OCI-M1 (cell line): Measurements from ENCODE around the gene TPD52L1.

Source experiments
- DNase-seq: peaks from one replicate; lab custom pipeline; 2025; lab: John Stamatoyannopoulos, UW

TPD52L1 gene

DNA sequence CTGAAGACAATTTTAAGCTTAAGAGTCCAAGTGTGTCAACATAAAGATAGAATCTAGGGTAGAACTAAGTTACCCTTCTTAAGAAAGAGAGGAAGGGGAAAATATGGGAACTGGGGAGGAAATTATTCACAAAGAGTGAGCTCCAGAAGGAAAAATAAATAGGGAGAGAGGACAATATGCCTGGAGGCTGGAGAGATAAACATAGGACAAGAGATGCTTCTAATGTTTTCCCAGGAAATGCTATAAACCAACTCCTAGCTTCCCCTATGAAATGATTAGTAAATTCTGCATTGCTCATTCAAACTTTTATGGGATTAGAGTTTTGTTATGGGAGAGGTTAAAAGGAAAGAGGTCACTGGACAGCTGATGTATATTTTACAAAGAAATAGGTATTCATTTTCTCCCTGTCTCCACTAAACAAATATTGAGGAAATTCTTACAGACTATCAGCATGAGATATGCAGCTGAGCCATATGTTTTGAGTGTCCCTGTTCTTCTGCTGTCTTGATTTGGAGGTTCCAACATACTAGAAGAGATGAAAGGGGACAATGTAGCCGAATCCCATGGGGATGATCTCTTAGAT lies 22.0 kb downstream of the TPD52L1 start:
- no peak for DNase-seq

DNA sequence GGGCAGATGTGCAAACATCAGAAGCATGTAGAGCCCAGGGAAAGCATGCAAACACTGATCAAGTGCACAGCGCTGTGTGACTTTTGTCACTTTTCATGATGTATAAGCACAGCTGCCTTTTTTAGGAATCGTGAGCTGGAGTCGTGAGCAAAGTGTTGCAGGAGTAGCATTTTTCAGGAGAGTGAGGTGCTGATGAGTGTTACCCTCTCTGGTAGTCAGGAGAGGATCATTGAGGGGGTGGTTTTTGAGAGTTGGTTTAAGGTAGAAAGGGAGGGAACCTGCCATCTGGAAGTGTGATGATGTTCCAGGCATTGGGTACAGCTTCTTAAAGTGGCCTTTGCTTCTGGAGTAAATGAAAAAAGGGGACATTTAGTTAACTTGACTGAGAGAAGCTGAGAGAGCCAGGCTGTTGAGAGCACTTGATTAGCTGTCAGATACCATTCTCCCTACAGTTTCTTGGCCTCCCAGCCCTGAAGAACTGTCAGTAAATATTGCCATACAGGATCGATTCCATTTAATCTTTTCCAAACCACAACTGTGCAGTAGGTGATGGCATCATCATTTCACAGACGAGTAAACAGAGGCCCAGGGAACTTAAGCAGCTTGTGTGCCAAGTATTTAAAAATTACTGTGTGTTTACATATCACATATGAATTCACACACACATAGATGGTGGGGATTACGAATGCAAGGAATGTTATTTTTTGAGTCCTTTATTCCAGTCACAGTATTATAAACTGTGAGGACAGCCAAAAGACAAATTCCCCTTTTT lies 28.9 kb downstream of the TPD52L1 start:
- DNase-seq = no peak

DNA sequence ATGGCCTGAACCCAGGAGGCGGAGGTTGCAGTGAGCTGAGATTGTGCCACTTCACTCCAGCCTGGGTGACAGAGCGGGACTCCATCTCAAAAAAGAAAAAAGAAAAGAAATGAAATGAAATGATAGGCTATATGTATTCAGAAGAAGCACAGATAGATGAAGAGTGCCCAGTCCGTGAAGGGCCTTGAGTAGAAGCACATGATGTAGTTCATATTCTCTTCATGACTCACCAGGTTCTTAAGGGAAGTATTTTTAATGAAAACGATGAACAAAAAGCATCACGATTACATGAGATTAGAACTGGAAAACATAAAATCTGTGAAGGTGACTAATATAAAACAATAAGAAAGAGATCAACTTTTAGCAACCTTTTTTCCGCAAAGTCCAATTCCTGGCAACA lies 29.8 kb downstream of the TPD52L1 start:
- DNase-seq = no peak

GRCh38 chr6:125188037-125188436 lies 34.5 kb downstream of the TPD52L1 start:
- DNase-seq = peak; percentile 22

GRCh38 chr6:125188594-125189203 lies 35.1 kb downstream of the TPD52L1 start:
- DNase-seq = no peak

DNA sequence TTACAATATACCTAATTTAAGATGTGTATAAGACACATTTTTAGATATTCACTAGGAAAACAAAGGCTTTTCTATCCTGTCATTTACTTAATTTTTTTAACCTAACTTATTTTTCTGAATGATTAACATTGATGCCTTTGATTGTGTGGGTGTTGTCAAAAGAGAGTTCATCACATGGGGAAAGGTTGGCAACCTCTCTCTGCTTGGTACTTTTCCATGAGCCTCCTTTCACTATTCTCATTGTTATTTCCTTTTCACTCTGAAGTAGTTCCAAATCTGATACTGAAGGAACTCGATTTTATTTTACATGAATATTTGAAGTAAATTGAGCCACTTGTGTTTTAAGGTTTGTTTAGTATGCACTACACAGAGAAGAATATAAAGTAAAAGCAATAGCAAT lies 35.9 kb downstream of the TPD52L1 start:
- DNase-seq = no peak

DNA sequence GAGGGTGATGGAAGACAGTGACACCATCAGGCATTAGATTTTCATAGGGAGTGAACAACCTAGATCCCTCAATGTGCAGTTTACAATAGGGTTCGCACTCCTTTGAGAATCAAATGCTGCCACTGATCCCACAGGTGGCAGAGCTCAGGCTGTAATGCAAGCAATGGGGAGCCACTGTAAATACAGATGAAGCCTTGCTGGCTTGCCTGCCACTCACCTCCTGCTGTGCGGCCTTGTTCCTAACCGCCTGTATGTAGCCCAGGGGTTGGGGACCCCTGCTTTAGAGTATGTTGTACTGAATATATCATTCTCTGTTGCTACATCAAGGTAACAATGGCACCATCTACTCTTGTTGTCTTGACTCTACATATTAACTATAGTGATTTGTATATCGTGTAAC lies 37.1 kb downstream of the TPD52L1 start:
- no peak for DNase-seq

GRCh38 chr6:125191916-125192609 lies 38.5 kb downstream of the TPD52L1 start:
- peak; percentile 94 for DNase-seq

DNA sequence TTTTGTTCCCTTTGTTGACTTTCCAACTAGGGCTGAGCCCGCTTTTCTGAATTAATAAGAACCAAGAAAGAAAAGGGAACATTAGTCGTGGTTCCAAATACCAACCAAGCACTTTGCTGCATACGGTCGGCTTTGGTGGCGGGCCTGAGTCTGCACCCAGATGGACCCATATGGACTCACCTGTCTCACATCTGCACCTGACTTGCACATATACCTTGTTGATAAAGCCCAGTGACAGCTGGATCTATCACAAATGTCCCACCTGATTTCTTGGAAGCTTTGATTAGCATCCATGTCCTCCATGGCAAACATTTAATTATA lies 39.0 kb downstream of the TPD52L1 start:
- no peak for DNase-seq

GRCh38 chr6:125193208-125193607 lies 39.6 kb downstream of the TPD52L1 start:
- no peak for DNase-seq

GRCh38 chr6:125194941-125195340 lies 41.4 kb downstream of the TPD52L1 start:
- DNase-seq = peak; percentile 64

DNA sequence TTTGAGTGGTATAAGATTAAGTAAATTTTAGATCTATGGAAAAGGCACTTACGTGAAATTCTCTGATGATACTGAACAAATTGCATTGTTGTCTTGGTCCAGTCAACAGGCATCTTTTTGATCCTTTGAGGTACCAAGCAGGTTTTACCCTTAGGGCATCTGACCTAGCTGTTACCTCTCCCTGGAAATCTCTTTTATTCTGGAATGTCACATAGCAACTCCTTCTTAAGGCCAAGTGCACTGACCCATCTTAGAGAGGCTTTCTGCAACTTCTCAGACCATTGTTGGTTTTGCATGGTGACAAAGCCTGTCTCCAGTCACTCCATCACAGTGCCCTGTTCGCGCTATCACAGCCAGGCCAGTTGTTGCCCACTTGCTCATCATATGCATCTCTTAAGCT lies 42.0 kb downstream of the TPD52L1 start:
- no peak for DNase-seq

DNA sequence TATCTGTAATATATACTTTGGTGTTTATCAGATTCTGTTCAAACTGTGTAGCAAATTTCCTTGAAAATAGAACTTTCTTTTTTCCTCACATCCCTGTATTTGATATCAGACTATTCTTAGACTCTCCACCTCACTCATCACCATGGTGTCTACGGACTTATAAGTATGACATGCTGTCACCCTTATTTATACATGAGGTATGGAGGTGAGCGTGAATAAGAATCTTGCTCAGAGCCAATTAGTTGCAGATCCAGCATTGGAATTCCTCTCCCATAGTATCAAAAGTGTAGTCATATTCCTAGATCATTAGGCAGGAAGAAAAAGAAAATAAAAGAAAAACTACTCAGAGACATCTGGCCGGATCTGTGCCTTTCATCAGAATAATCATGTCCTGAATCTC lies 43.0 kb downstream of the TPD52L1 start:
- DNase-seq = no peak

- peak; percentile 48 for DNase-seq
Measured at GRCh38 chr6:125197795-125198269, 44.3 kb downstream of the TPD52L1 start.

- no peak for DNase-seq
Measured at GRCh38 chr6:125198398-125198937, 44.9 kb downstream of the TPD52L1 start.

- peak; percentile 27 for DNase-seq
Measured at GRCh38 chr6:125200941-125201340, 47.4 kb downstream of the TPD52L1 start.

- DNase-seq = peak; percentile 91
Measured at GRCh38 chr6:125201961-125202729, 48.6 kb downstream of the TPD52L1 start.

DNA sequence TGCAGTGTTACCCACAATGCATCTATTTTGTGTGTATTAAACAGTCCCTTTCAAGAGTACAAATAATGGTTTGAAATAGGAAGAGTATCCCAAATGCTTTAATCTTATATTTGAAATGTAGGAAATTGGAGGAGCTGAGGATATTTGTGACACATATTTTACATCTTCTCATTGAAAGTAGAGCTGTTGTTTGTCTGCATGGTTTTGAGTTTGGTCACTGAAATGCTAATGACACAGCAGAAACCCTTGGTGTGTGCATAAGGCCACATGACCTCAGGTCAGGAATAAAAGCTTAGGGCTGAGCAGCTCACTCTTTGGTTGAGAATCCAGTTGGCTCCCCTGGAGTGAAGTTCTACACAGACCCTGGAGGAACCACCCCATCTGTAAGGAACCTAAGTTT lies 49.8 kb downstream of the TPD52L1 start:
- peak; percentile 56 for DNase-seq

- DNase-seq = no peak
Measured at GRCh38 chr6:125205931-125206330, 52.4 kb downstream of the TPD52L1 start.

GRCh38 chr6:125206389-125206788 lies 52.8 kb downstream of the TPD52L1 start:
- DNase-seq = no peak

GRCh38 chr6:125207956-125208355 lies 54.4 kb downstream of the TPD52L1 start:
- DNase-seq = no peak
